Measurements from ENCODE around the gene MORN1.

The MORN1 gene

DNA sequence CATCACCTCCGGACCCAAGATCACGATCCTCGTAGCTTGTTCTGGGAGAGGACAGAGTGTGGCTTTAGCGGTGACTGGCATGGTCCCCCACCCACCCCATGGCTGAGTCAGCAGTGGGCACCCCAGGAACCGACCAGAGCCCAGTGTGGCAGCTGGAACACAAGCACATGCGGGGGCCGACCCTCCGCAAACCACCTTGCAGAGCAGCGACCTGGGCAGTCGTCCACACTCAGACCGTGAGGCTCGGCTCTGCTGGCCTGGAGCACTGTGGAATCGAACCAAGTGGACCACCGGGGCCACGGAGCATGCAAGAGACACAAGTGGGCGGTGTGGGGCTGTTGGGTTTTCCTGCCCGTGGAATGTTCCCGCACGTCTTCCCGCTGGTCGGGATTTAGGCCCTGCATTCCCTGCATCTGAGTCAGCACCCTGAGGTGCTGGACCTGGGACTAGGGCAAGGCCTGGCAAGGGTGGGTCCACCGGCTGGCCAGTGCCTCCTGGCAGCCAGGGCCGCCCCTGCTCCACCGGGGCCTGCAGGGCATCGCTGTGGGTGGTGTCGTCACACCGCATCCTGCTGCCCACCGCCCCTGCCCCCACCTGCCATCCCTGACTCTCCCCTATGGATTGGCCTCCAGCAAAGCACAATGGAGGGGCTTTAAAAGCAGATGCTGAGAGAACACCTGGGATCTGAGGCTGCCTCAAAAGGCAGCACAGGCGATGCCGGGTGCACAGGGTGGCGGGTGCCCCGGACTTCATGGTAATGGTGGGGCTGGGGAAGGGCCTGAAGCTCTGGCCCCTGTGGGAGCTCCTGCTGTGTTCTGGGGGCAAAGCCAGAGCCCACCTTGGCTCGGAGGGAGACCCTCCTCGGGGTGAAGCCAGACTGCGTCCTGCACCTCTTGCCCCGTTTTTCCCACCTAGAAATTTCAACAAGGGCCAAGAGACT lies 18.5 kb downstream of the MORN1 start:
- DNase-seq = no peak

DNA sequence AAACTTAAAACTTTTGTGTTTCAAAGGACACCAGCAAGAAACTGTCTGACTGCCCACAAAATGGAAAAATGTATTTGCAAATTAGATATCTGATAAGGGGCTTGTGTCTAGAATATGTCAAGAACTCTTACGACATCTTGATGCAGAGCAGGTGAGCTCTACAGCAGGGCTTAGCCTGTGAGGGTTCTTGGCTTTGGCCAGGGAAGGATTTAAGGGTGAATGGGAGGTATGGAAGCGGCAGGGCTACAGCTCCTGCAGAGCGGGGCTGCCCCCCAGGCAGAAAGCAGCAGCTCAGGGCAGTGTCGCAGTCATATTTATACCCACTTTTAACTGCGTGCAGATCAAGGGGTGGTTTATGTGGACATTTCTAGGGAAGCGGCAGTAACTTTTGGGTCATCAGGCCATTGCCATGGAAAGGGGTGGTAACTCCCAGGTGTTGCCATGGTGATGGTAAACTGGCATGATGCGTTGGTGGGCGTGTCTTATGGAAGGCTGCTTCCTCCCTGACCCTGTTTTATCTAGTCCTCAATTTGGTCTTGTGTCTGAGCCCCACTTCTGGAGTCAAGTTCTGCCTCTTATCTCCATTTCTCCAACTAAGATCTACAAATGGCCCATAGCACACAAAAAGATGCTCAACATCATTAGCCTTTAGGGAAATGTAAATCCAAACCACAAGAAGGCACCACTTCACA lies 23.2 kb downstream of the MORN1 start:
- DNase-seq = no peak

DNA sequence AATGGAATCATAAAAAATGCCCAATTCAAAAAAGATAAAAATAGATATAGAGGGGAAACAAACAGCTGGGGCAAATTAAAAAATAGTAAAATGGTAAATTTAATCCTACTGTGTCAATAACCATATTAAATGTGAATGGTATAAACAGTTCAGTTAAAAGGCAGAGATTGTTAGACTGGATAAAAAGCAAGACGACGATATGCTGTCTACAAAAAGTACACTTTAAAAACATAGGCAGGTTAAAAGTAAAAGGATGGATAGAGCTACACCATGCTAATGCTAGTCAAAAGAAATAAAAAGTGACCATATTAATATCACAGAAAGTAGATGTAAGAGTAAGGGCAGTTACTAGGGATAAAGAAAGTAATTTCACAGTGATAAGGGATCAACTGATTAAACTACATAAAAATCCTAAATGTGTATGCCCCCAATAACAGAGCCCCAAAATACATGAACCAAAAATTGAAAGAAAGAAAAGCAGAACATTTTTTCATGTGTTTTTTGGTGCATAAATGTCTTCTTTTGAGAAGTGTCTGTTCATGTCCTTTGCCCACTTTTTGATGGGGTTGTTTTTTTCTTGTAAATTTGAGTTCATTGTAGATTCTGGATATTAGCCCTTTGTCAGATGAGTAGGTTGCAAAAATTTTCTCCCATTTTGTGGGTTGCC lies 27.4 kb downstream of the MORN1 start:
- DNase-seq = no peak

DNA sequence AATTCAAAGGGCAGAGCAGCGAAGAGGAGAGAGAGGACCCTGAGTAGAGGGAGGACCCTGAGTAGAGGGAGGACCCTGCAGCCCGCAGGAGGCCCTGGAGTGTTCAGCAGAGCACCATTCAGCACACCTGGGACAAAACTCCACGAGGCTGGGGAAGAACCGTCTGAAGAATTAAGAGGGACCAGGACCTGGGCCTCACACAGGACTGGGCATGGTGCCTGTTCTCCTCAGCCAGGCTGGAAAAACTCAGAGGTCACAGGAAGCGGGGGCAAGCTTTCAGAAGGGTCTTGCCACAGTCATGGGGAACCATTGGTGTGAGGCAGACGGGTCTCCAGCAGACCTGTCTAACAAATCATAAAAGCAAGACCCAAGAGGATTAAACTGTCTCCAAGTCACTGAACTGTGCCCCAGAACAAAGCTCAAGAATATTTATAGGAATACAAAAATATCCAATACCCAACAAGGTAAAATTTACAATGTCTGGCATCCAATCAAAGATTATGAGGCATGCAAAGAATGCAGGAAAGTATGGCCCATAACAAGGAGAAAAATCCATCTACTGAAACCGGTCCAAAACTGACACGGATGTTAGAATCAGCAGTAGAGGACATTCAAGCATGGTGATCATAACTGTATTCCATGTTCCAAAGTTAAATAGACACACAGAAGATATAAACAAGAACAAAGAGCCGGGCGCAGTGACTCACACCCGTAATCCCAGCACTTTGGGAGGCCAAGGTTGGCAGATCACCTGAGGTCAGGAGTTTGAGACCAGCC lies 30.6 kb downstream of the MORN1 start:
- DNase-seq = no peak

DNA sequence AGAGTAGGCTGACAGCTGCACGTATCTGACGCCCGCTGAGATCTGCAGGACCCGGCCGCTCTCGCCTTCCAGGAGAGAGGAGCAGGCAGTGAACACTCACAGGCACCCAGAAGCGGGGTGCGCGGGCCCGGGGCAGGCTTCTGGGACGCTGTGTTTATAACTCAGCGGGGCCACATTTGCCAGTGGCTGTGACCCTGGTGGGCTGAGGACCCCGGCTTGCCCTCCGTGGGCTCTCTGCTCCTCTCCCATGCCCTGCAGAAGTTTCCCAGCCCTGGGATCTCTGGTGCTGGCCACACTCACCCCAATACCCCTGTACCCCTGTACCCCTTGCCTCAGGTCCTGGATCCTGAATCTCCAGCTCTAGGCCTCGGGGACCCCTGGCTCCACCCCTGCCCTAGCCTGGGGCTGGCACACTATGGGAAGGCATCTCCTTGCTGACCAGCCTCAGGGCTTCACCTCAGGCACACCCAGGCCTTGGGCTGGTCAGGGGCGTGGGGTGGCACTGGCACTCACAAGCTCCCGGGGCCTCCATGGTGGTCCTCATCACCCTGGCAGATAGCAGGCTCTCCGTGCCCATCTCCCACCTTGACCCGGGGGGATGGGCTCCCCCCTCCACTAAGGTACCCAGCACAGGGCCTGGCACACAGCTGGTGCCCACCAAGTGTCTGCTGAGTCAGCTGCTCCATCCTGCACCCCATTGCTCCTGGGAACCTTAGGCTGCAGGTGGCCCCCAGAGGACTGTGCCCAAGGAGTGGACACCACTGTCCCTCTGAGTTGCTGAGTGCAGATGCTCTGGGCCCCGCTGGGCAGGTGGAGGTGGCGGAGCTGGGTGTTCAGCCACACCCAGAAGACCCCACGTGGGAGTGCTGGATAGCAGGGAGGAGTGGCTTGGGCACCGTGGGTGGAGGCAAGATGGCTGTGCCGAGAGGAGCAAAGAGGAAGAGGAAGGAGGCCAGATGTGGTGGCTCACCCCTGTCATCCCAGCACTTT lies 32.4 kb downstream of the MORN1 start:
- DNase-seq = no peak

- no peak for DNase-seq
These were observed 33.3 kb downstream of the MORN1 start for GRCh38 chr1:2358072-2358471.

GRCh38 chr1:2356911-2357845 lies 34.2 kb downstream of the MORN1 start:
- DNase-seq = no peak

DNA sequence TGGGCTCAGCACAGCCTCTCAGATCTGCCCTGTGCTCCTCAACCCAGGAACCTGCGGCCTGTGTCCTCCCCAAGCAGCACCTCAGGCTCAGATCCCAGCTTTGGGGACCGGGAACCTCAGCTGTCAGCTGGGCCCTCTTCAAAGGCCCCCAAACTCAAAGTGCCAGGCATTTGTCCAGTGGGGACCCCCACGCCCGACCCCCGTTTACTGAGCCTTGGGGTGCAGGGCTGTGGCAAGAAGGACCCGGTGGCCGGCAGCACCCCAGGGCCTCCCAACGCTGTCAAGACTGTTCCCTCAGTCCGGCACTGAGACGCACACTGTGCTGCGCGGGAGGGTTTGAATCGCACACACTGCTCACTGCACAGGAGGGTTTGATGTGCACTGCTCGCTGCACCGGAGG lies 35.0 kb downstream of the MORN1 start:
- DNase-seq = no peak

- no peak for DNase-seq
These were observed 35.7 kb downstream of the MORN1 start for GRCh38 chr1:2355373-2356261.

DNA sequence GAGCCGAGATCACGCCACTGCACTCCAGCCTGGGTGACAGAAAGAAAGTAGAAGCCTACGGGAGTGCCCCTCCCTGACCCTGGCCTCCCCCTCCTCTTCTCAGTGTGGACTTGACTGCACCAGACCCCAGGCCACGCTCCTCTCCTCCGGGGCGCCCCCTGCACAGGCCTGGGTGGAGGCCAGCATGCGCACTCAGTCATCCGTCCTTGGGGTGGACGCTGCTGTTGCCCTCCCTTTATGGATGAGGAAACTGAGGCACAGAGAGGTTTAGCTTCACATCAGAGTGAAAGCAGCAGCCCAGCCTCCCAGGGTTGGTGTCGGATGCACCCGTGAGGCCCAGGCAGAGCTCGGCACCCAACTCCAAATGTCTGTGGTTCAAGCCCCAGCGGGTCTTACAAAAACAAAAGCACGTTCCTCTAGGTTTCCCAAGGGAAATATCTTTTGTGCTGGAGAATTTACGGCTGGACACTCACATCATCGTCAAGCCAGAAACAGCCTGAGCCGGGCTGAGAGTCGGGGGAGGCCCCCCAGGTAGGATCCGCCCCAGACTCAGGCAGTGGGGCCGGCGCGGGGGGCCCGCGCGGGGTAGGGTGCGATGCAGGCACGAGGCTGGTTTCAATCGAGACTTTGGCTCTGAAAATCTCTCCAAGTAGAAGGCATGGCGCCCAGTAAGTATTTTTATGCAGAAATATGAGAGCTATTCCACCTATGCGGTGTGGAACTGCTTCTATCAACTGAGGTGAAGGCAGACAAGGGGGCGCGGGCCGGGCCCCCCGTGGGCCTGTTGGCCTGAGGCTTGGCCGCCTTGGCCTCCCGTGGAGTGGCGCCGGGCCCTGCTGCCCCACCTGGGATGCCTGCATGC lies 36.6 kb downstream of the MORN1 start:
- no peak for DNase-seq

DNA sequence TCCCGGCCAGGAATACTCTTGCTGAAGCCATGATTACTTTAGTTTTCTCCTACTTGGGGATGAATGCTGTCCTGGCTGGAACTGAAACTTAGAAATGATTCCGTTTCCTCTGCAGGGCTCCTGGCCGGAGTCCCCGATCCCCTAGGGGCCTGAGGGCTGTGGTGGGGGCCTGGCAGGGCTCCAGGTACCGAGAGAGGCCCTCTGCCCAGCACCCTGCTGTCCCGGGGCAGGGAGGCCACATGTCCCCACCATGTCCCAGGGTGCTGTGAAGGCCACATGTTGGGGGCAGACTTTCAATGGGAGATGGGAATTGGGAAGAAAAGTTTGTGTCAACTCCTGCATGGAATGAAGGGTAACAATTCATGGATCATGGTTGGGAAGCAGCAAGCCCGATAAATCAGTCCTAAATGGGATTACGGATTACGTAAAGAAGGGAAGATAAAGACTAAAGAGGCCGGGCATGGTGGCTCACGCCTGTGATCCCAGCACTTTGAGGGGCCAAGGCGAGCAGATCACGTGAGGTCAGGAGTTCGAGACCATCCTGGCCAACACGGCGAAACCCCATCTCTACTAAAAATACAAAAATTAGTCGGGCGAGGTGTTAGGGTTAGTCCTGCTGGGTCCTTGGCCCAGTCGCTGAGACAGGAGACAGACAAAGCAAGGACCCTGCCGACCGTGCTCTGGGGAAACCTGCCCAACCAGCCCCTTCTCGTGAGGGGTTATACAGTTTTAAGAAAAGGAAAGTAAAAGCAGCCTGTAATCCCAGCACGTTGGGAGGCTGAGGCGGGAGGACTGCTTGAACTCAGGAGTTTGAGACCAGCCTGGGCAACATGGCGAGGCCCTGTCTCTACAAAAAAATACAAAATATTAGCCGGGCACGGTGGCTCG lies 37.6 kb downstream of the MORN1 start:
- no peak for DNase-seq

DNA sequence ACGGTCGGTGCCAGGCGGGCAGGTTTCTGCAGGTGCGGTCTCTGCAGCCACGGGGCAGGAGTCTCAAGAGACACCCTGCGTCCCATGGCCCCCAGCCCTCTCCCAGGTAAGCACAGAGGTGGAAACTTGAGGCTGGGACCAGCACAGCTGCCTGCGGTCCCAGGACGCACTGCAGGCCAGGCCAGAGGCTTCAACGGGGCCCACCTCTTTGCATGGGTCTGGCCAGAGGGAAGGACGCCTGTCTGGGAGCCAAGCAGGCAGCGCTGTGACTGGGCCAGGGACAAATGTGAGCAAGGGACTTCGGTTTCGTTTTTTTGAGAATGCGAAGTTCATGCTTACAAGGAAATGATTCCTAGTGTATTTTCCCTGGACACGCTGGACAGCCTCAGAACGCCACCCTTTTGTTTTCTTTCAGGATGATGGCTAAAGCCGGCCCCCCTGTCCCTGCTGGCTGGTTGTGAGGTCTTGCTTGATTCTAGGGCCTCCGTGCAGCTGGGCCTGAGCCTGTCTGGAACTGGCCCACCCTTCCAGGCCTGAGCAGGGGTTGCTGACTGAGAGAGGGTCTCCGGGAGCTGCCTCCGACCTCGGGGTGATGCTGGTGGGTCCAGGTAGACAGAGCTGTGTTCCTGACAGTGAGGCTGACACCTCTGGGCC lies 38.3 kb downstream of the MORN1 start:
- DNase-seq = no peak

GRCh38 chr1:2352341-2352896 lies 38.9 kb downstream of the MORN1 start:
- no peak for DNase-seq

DNA sequence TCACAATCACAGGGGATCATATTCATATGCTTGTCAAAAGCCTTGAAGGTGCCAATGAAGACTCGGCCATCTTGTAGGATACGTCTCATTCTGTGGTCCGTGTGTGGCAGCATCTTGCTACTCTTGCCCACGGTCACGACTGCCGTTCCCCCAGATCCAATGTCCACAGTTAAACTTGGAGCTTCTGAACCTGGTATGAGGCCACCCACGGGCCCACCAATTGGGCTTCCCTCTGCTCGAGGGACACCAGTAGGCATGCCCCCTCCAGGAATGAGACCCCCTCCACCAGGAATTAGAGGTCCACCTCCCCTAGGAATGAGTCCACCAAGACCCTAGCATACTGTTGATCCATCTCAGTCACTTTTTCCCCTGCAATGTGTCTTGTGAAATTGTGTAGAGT lies 39.6 kb downstream of the MORN1 start:
- DNase-seq = no peak

DNA sequence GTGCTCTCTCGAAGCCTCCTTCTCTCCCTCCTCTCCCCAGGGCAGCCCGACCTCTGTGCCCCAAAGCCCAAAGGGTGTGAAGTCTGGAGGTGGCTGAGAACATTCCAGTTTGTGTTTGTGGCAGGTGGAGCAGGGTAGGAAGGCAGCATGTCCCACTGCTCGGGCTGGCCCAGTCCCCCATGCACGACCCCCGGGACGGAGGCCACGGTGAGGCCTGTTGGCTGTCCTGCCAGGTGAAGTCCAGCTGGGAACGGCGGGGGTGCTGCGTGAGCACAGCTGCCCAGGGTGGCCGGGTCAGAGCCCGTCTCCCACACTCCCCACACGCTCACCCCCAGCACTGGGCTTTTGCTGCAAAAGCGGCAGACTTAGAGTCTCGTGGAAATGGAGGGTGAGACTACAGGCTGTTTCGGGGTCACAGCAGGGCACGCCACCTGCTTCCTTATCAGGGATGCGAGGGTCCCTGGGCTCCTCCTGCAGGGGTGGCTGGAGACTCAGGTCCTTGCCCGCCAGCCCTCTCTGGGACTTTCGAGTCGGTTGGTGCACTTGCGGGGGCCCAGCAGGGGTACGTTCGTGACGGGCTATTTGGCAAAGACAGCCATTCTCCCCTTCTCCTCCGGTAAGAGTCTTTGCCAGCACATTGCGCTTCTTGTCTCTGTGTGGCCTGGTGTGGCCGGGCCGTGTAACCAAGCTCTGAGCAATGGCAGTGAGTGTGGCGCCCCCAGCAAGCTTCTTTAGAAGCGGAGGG lies 40.3 kb downstream of the MORN1 start:
- DNase-seq = no peak

- DNase-seq = no peak
These were observed 40.9 kb downstream of the MORN1 start for GRCh38 chr1:2350501-2350900.

All from NCI-H526 treated with DMSO at 0.1 percent for 48 hours (cell line).